Neural cell (in vitro differentiated cells): ENCODE results near the gene EVA1A. TPM values are rescaled to one million over a fixed set of nuclear protein-coding genes. Genes with fewer than 3 reads are reported as not detected.

ENCODE experiments used
- H2AFZ ChIP-seq: fragments of 200-600, 300-800 bp; sonication (generic), shearing (Covaris generic); 2 replicates; pipeline ENCODE4 v1.6.0; 2014; ENCODE audit warnings: low read depth, mild to moderate bottlenecking, antibody characterized with exemption, low read length, moderate library complexity
- H3F3A ChIP-seq: fragments of 200-600 bp; shearing (Covaris generic); 2 replicates; pipeline ENCODE4 v1.6.1; 2016; ENCODE audit warnings: mild to moderate bottlenecking, moderate library complexity, mixed read lengths, antibody characterized with exemption, low read length; ENCODE audit not compliant: insufficient read depth, poor library complexity, severe bottlenecking
- H3K27ac ChIP-seq: fragments of 200-600, 300-800 bp; sonication (generic), shearing (Covaris generic); 2 replicates; pipeline ENCODE4 v1.5.1; 2014; ENCODE audit warnings: mild to moderate bottlenecking, low read length, moderate library complexity
- H3K27me3 ChIP-seq: fragments of 300-800, 200-600 bp; sonication (generic), shearing (Covaris generic); 2 replicates; pipeline ENCODE4 v1.6.0; 2014; ENCODE audit warnings: mild to moderate bottlenecking, low read depth, low read length, moderate library complexity; ENCODE audit not compliant: insufficient read depth
- H3K36me3 ChIP-seq: fragments of 300-800, 200-600 bp; sonication (generic), shearing (Covaris generic); 2 replicates; pipeline ENCODE4 v1.5.1; 2014; ENCODE audit warnings: mild to moderate bottlenecking, antibody characterized with exemption, low read length, moderate library complexity; ENCODE audit not compliant: insufficient read depth
- H3K4me2 ChIP-seq: fragments of 300-800, 200-600 bp; sonication (generic), shearing (Covaris generic); 2 replicates; pipeline ENCODE4 v1.6.0; 2014; ENCODE audit warnings: mild to moderate bottlenecking, low read length
- H3K4me3 ChIP-seq: fragments of 300-800, 200-600 bp; sonication (generic), shearing (Covaris generic); 2 replicates; pipeline ENCODE4 v1.5.1; 2014; ENCODE audit warnings: mild to moderate bottlenecking, low read length, moderate library complexity
- H3K79me2 ChIP-seq: fragments of 200-600 bp; shearing (Covaris generic); replicated peaks from 2 replicates; pipeline ENCODE4 v1.6.0; 2014; ENCODE audit warnings: mild to moderate bottlenecking, low read length, moderate library complexity; ENCODE audit not compliant: insufficient read depth
- H3K9ac ChIP-seq: fragments of 300-800, 200-600 bp; sonication (generic), shearing (Covaris generic); 2 replicates; pipeline ENCODE4 v1.6.1; 2016; ENCODE audit warnings: mild to moderate bottlenecking, low read length, mixed read lengths
- H3K9me2 ChIP-seq: fragments of 200-600 bp; shearing (Covaris generic); 2 replicates; pipeline ENCODE4 v1.6.1; 2016; ENCODE audit warnings: mild to moderate bottlenecking, low read length, mixed read lengths; ENCODE audit not compliant: insufficient read depth
- H3K9me3 ChIP-seq: fragments of 200-600, 300-800 bp; sonication (generic), shearing (Covaris generic); 2 replicates; pipeline ENCODE4 v1.6.1; 2016; ENCODE audit warnings: mild to moderate bottlenecking, mixed run types, low read length, moderate library complexity, mixed read lengths
- H4K20me1 ChIP-seq: fragments of 200-600 bp; shearing (Covaris generic); 2 replicates; pipeline ENCODE4 v1.6.1; 2016; ENCODE audit warnings: mild to moderate bottlenecking, mixed run types; ENCODE audit not compliant: insufficient read depth
- CTCF ChIP-seq: fragments of 450-650 bp; IDR thresholded peaks from 2 replicates; pipeline ENCODE4 v1.5.1; 2014; ENCODE audit warnings: antibody characterized with exemption, mild to moderate bottlenecking, moderate library complexity; ENCODE audit not compliant: poor library complexity, severe bottlenecking
- EP300 ChIP-seq: fragments of 450-650 bp; conservative IDR thresholded peaks from 2 replicates; pipeline ENCODE4 v1.6.1; 2014; ENCODE audit warnings: antibody characterized with exemption, mild to moderate bottlenecking, moderate library complexity; ENCODE audit not compliant: poor library complexity, severe bottlenecking
- EZH2 ChIP-seq: fragments of 200-600, 300-800 bp; shearing (Covaris generic), sonication (generic); IDR thresholded peaks from 2 replicates; pipeline ENCODE4 v1.6.1; 2014; ENCODE audit warnings: antibody characterized with exemption, low read length, borderline replicate concordance, mild to moderate bottlenecking; ENCODE audit not compliant: insufficient read depth, poor library complexity, severe bottlenecking
- MXI1 ChIP-seq: fragments of 450-650 bp; conservative IDR thresholded peaks from 2 replicates; pipeline ENCODE4 v1.6.1; 2014; ENCODE audit warnings: antibody characterized with exemption, mild to moderate bottlenecking; ENCODE audit not compliant: poor library complexity, severe bottlenecking
- POLR2AphosphoS5 ChIP-seq: IDR thresholded peaks from 2 replicates; pipeline ENCODE4 v1.6.1; 2012
- RAD21 ChIP-seq: fragments of 450-650 bp; conservative IDR thresholded peaks from 2 replicates; pipeline ENCODE4 v1.6.1; 2014; ENCODE audit warnings: antibody characterized with exemption, mild to moderate bottlenecking, moderate library complexity
- REST ChIP-seq: IDR thresholded peaks from 2 replicates; pipeline ENCODE4 v1.6.1; 2012; ENCODE audit warnings: borderline replicate concordance
- SMC3 ChIP-seq: fragments of 450-650 bp; conservative IDR thresholded peaks from 2 replicates; pipeline ENCODE4 v1.6.1; 2014; ENCODE audit warnings: antibody characterized with exemption, mild to moderate bottlenecking, moderate library complexity; ENCODE audit not compliant: poor library complexity
- TAF1 ChIP-seq: IDR thresholded peaks from 2 replicates; pipeline ENCODE4 v1.6.1; 2012; ENCODE audit warnings: low read depth
- polyA plus RNA-seq: library from polyadenylated mRNA; depleted of rRNA; stranded (reverse); fragments of >200 nt; gene quantifications from 2 replicates; pipeline ENCODE4 v1.2.3, GENCODE V29; 2014

The EVA1A gene
- polyA plus RNA-seq, 1 donor from 2014 or later: not detected

- Histone ChIP-seq H3F3A (no peaks in the 10 kb centered on the region), H3K27me3 (no peaks in the 10 kb centered on the region), H3K36me3 (no peaks in the 10 kb centered on the region), H2AFZ (no peak overlapping the region), H3K9me3 (no peaks in the 10 kb centered on the region), H3K4me2 (no peak overlapping the region), H3K79me2 (no peaks in the 10 kb centered on the region), H3K9ac (no peak overlapping the region), H3K9me2 (no peaks in the 10 kb centered on the region), H4K20me1 (no peaks in the 10 kb centered on the region), H3K27ac (no peak overlapping the region), H3K4me3 (no peak overlapping the region)
- TF ChIP-seq CTCF (no peak), TAF1 (no peak), POLR2AphosphoS5 (no peak), MXI1 (no peak), REST (no peak), RAD21 (no peak), EZH2 (no peak), SMC3 (no peak), EP300 (no peak)
Measured at GRCh38 chr2:75484840-75485239, 75.9 kb downstream of the EVA1A start.

GRCh38 chr2:75483878-75484277 lies 76.9 kb downstream of the EVA1A start:
- Histone ChIP-seq H4K20me1 (no peaks in the 10 kb centered on the region), H2AFZ (no peak overlapping the region), H3K9me2 (no peaks in the 10 kb centered on the region), H3K4me2 (no peak overlapping the region), H3K36me3 (no peaks in the 10 kb centered on the region), H3K27me3 (no peaks in the 10 kb centered on the region), H3K27ac (no peak overlapping the region), H3K9ac (no peak overlapping the region), H3K79me2 (no peaks in the 10 kb centered on the region), H3K9me3 (no peaks in the 10 kb centered on the region), H3F3A (no peaks in the 10 kb centered on the region), H3K4me3 (no peak overlapping the region)
- TF ChIP-seq EP300 (no peak), POLR2AphosphoS5 (no peak), EZH2 (no peak), RAD21 (no peak), SMC3 (no peak)

GRCh38 chr2:75482398-75482797 lies 78.3 kb downstream of the EVA1A start:
- TF ChIP-seq EP300: no peak
- no peak for TF ChIP-seq RAD21
- TF ChIP-seq EZH2: no peak
- no peak for TF ChIP-seq TAF1
- no peak for TF ChIP-seq POLR2AphosphoS5
- TF ChIP-seq CTCF: no peak
- no peak for TF ChIP-seq REST
- TF ChIP-seq SMC3: no peak
- TF ChIP-seq MXI1: no peak
- H3K9ac ChIP-seq: no peak overlapping the region

More at GRCh38 chr2:75482398-75482797, 78.3 kb downstream of the EVA1A start:
- Histone ChIP-seq H3K4me2 (no peak overlapping the region), H3K27me3 (no peaks in the 10 kb centered on the region), H3K79me2 (no peaks in the 10 kb centered on the region), H3K36me3 (no peaks in the 10 kb centered on the region), H3K27ac (no peak overlapping the region), H3K9me2 (no peaks in the 10 kb centered on the region), H4K20me1 (no peaks in the 10 kb centered on the region), H3K9me3 (no peaks in the 10 kb centered on the region), H3F3A (no peaks in the 10 kb centered on the region), H2AFZ (no peak overlapping the region), H3K4me3 (no peak overlapping the region)
